NT2/D1 (cell line): ENCODE data around the gene FSTL3.

ENCODE experiments used
- SUZ12 ChIP-seq: IDR thresholded peaks from 2 replicates; pipeline ENCODE4 v1.6.1; 2011; ENCODE audit not compliant: insufficient read length, insufficient read depth; ENCODE audit errors: extremely low read depth
- YY1 ChIP-seq: IDR thresholded peaks from 2 replicates; pipeline ENCODE4 v1.6.1; 2011; ENCODE audit not compliant: insufficient read length, insufficient read depth
- ZNF274 ChIP-seq: IDR thresholded peaks from 2 replicates; pipeline ENCODE4 v1.6.1; 2011; ENCODE audit warnings: mild to moderate bottlenecking, low read depth, low read length

DNA sequence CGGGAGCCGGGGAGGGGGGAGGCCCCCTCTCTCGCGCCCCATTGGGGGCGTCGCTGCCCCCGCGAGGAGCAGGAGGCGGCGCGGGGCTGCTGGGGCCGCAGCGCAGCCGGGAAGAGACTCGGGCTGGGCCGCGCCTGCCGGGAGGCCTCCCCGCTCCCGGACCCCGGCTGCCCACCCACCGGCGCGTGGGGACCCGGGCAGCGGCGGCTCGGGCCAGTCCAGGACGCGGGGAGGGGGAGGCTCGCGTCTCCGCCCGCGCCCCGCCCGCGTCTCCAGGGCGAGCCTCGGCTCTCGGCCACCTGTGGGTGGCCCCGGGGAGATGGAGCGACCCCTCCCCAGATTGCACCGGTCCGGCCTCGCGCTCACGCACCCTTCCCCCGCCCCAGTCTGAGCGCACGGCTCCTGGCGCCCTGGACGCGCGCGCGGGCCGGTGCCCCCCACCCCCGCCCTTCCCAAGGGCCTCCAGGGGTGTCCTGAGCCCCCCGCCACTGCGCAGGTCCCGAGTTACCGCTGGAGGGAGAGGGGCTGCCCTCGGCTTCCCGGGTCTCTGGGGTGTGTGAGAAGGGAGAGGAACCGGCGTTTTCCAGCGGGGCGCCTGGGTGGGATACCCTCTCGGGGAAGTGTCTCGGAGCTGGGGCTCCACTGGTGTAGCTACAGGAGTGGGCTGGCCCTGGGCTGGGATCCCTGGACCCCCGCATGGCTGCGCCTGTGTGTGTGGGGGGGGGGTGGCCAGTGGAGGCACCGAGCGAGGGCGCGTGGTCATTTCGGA lies 33.2 kb downstream of the FSTL3 start:
- TF ChIP-seq YY1 (no peak), ZNF274 (no peak), SUZ12 (no peak)
